Stimulated activated CD4-positive, alpha-beta T cell treated with anti-CD3 and anti-CD28 coated beads, Interleukin-12 subunit alpha, Interleukin-12 subunit beta, amount 100 ng/mL, for 24 hours (primary cell): Measurements from ENCODE around the gene RNU7-1.

Source experiments
- DNase-seq, 2 experiments: peaks; one replicate each; pipeline ENCODE4 v3.0.0-alpha.2; 2020; ENCODE audit warnings: low read depth in 2 of 2

The RNU7-1 gene

DNA sequence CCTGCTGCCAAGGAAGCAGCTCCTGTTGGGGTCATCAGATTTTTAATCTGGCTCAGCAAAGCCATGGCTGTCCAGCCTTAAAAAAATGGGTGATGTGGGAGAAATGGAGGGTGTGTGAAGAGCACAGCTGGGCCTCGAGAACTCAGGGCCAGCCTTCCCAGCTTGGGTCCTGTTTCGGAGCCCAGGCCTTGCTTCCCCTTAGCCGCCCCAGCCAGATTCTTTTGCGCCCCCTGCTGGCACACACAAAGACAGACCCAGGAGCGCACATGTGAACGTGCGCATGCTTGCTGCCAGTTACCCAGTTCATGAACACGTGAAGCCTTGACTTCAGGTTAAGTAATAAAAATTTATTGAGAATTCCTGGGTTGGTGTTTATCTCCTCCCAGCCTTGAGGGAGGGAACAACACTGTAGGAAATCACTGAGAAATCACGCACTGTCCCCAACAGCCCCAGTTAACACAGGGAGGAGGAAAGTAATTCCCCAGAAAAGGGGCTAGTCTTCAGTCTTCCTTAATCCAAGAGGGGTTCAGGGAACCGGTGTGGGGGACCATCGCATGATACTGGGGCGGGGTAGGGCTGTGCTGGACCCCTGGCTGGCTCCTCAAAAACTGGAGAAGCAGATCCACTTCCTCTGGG, 21.5 kb downstream of the RNU7-1 start:
- DNase-seq = peak; percentile 81 to 84

GRCh38 chr12:6965714-6966113, 22.1 kb downstream of the RNU7-1 start:
- no peak for DNase-seq

- DNase-seq = no peak
Observed at GRCh38 chr12:6966351-6966750, 22.7 kb downstream of the RNU7-1 start.

DNA sequence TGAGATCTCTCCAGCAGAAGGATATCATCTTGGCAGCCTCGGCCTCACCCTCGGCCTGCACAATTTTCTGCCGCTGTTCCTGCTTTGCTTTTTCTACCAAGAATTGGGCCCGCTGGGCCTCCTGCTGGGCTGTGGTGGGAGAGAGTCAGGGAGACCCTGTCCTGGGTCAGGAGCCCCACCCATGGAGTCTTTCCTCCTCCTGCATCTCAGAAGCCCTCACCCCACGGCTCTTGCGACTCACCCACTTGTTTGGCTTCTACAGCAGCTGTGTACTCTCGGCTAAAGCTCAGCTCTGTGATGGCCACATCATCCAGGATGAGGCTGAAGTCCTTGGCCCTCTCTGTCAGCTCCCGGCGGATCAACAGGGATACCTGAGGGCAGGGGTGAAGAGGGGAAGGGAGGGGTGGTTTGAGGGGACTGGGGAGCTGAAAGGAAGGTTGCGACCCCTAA, 24.1 kb downstream of the RNU7-1 start:
- DNase-seq = no peak

DNA sequence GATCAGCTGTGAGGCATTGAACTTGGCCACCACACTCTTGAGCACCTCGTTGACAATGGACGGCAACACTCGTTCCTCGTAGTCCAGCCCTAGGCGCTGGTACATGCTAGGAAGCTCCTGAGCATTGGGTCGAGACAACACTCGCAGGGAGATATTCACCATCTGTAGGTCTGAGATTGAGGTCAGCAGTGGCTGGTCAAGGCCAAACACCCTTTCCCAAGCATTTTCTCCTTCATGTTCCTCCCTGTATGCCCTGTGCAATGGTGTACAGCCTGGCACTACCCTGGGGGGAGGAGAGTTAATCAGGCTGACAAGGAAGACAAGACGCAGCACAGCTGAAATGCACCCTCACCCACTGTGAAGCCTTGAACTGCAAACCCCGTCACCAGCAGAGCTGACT, 24.8 kb downstream of the RNU7-1 start:
- no peak for DNase-seq

- no peak for DNase-seq
Observed at GRCh38 chr12:6970096-6970527, 26.5 kb downstream of the RNU7-1 start.

DNA sequence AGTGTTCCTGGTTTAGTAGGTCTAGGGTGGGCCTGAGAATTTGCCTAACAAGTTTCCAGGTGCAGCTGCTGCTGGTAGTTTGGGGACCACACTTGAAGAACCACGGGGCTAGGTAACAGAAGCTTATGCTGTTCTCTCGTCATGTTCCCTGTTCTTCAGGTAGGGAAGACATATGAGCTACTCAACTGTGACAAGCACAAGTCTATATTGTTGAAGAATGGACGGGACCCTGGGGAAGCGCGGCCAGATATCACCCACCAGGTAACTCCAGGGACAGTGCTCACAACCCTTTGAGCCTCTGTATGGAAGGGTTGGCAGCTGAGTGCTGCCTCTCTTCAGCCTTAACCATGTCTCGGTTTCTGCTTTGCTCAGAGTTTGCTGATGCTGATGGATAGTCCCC, 30.6 kb downstream of the RNU7-1 start:
- no peak for DNase-seq

- no peak for DNase-seq
Observed at GRCh38 chr12:6975297-6976032, 31.8 kb downstream of the RNU7-1 start.

GRCh38 chr12:6977653-6978052, 34.0 kb downstream of the RNU7-1 start:
- no peak for DNase-seq

- no peak for DNase-seq
Observed at GRCh38 chr12:6978188-6978587, 34.6 kb downstream of the RNU7-1 start.

DNA sequence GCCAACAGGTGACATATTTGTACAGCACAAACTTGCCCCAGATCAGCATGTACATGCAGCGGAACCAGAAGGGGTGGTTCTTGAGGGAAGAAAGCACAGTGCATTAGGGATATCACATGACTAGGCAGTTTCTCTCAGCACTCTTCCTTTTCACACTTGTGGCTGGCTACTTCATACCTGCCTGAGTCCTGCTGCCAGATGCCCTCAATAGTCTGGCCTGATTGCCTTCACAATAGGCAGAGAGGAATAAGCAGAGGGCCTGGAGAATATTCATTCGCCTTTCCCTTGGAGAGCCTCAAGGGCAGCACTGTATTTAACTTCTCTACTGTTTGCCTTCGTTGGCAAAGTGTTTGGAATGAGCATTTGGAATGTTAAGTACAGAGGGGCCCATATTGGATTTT, 35.0 kb downstream of the RNU7-1 start:
- no peak for DNase-seq

GRCh38 chr12:6979021-6979420, 35.4 kb downstream of the RNU7-1 start:
- DNase-seq = no peak

- no peak for DNase-seq
Observed at GRCh38 chr12:6979453-6979852, 35.8 kb downstream of the RNU7-1 start.

DNA sequence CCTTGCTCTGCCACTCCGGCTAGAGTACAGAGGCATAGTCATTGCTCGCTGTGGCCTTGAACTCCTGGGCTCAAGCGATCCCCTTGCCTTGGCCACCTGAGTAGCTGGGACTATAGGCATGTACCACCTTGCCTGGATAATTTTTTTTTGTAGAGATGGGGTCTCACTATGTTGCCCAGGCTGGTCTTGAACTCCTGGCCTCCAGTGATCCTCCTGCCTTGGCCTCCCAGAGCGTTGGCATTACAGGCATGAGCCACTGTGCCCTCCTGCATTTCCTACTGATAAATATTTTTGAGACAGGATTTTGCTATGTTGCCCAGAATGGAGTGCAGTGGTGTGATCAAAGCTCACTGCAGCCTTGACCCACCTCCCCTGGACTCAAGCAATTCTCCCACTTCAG, 36.5 kb downstream of the RNU7-1 start:
- DNase-seq = no peak

GRCh38 chr12:6980740-6981139, 37.1 kb downstream of the RNU7-1 start:
- no peak for DNase-seq

DNA sequence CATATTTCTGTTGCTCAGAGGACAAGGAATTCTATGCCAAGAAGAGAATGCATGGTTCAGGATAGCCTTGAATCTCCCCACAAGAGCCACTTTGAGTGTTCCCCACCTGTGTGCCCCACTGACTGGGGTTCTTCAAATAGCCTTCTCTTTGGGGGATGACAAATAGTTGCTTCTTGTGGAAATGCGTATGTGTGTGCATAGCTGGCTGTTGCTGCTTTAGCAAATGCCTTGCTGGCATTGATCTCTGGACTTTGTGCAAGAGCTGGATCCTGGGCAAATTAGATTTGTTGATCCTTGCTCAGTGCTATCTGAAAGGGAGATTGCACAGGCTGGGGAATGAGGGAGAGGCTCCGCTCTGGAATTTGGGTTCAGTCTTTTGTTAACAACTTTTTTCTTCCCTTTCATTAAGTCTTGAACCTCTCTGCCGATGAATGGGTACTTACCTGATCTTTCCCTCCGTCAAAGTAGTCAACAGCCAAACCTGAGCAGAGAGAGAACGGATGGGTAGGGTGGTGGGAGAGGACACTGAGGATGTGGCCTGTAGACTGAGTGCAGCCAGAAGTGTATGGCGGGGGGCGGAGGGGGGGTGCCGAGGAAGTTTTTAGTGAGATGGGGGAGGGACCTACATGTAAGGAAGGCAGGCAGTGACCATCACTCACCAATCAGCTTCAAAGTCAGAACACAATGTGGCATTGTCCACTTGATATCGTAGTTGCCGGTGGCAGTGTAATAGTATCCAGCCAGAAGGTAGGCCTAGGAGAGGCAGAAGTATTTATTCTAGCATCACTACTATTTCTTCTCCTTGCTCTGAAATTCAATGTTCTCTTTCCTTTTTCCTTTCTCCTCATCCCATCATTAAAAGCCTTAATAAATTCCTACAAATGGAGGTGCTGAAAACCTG, 37.8 kb downstream of the RNU7-1 start:
- no peak for DNase-seq

DNA sequence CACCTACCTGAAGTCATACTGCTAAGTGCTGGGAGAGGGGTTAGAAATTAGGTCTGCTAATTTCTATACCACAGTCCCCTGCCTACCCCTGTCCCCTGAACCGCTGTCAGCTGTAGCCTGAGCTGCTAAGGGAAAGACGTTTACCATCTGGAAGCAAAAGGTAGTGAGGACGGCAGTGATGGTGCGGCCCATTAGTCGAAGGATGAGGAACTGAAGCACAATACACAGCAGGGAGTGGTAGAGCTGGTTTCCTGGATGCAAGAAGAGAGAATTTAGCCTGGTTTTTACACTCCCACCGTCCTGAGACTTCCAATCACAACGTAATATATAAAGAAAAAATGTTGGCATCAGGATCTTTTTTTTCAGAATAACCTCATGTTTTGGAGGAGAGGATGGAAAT, 38.9 kb downstream of the RNU7-1 start:
- no peak for DNase-seq

DNA sequence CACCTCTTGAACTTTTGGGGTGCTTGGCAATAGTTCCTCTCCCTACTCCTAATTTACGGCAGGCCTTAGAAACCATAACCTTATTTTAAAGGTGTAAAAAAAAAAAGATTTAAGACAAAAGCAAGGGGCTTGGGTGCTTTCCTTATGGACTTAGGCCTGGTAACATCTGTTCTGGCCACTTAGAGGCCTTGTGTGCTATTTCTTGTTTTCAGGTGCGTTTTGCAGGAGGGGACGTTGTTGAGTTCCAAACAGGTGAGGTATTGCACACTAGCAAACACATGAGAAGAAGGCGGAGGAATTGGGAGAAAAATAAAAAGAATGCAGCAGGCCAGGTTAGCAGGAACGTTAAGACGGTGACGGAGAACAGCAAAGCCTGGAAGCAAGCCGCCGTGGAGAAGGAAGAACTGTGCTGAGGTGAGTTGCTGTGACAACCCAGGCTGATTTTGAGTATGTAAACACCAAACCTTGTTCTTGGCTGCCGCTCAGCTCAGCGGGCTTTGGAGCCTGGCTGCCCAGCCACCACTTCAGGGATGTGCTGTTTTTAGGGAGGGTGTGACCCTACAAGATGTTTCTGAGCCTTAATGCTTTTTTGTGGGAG, 44.4 kb downstream of the RNU7-1 start:
- DNase-seq = no peak
